ENCODE measurements around the gene JADE2. TPM values are rescaled to one million over a fixed set of nuclear protein-coding genes. Genes with fewer than 3 reads are reported as not detected.
"Not testable (repeated sequence)": the region's sequence is repeated elsewhere in the genome, so short reads cannot be mapped to it uniquely, and the experiment has no call there.

JADE2 gene
- total RNA-seq, 4 donors from 2014 or later = 46.0 to 113 (median 89.2) TPM

DNA sequence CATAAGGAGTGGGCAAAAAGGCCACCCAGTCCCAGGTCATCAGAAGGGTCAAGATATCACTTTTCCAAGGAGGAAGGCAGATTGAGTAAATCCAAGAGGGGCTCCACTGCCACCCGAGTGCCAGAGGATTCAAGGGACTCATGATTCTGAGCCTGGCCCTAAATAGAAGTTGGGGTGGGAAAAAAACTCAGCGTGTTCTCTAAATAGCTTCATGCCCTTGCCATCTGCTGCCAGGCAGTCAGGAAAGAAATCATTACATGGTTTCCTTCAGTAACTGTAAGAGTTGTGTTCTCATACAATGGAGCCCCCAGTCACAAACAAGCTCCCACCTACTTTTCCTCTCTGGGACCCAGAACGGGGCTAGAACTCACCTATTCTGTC is 70.0 kb downstream of the JADE2 start:
- H3K9me3 ChIP-seq = no peaks in the 10 kb centered on the region
- H3K27me3 ChIP-seq = no peaks in the 10 kb centered on the region
- H3K27ac ChIP-seq = no peak overlapping the region
- no peak for ATAC-seq
- H3K36me3 ChIP-seq = no peaks in the 10 kb centered on the region
- H3K4me3 ChIP-seq = no peak overlapping the region
- 75 to 76% methylated on average over 2 to 3 of the region's 3 CpGs for WGBS, 2 donors (ENCODE audit: low coverage in 1 of 2)
- TF ChIP-seq CTCF (IDR thresholded peaks at IDR 0.05) = no peak
- no peak for TF ChIP-seq POLR2A (IDR thresholded peaks at IDR 0.05)
- TF ChIP-seq POLR2AphosphoS5 (IDR thresholded peaks at IDR 0.05) = no peak
- TF ChIP-seq EP300 (IDR thresholded peaks at IDR 0.05) = no peak
- peaks cover 0 to 18% (median 5%) of the 10 kb centered on the region in 3 donors for H3K4me1 ChIP-seq

DNA sequence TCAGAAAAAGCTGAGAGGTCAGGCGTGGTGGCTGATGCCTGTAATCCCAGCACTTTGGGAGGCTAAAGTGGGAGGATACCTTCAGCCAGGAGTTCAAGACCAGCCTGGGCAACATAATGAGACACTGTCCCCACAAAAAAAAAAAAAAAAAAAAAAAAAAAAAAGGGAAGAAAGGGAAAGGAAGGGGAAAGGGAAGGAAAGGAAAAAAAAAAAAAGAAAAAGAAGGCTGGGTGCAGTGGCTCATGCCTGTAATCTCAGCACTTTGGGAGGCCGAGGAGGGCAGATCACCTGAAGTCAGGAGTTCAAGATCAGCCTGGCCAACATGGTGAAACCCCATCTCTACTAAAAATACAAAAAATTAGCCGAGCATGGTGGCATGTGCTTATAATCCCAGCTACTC is 74.3 kb downstream of the JADE2 start:
- H3K4me3 ChIP-seq, ATAC-seq: not testable (repeated sequence)
- WGBS, 2 donors (ENCODE audit: low coverage in 1 of 2) = 85 to 94% methylated on average over 2 to 3 of the region's 3 CpGs

DNA sequence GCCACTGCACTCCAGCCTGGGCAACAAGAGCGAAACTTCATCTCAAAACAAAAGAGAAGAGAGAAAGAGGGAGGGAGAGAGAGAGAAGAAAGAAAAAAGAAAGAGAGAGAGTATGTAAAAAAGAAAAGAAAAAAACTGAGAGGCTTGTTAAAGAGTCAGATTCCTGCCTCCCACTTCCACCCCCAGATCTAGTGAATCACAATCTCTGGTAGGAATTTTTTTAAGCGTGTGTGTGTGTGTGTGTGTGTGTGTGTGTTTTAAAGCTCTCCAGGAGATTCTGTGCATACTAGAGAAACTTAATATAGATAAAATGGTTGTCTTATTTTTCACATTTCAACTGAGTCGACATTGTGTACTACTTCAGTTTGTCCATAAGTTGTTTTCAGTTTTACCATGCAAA is 75.1 kb downstream of the JADE2 start:
- H3K27me3 ChIP-seq = no peaks in the 10 kb centered on the region
- peaks cover 0 to 36% of the 10 kb centered on the region in 2 donors for H3K36me3 ChIP-seq
- TF ChIP-seq CTCF (IDR thresholded peaks at IDR 0.05) = no peak
- no peak for TF ChIP-seq POLR2A (IDR thresholded peaks at IDR 0.05)
- no peak for TF ChIP-seq EP300 (IDR thresholded peaks at IDR 0.05)
- TF ChIP-seq POLR2AphosphoS5 (IDR thresholded peaks at IDR 0.05) = no peak
- WGBS, 2 donors (ENCODE audit: low coverage in 1 of 2) = 61 to 80% methylated on average over 3 of the region's 3 CpGs
- no peak for ATAC-seq
- H3K27ac ChIP-seq = no peak overlapping the region
- no peaks in the 10 kb centered on the region for H3K9me3 ChIP-seq
- no peak overlapping the region for H3K4me3 ChIP-seq
- no peaks in the 10 kb centered on the region for H3K4me1 ChIP-seq

More for the DNA sequence above, 74.3 kb downstream of the JADE2 start:
- peaks cover 0 to 28% of the 10 kb centered on the region in 2 donors for H3K36me3 ChIP-seq
- H3K27me3 ChIP-seq, H3K27ac ChIP-seq, H3K4me1 ChIP-seq, H3K9me3 ChIP-seq: not testable (repeated sequence)

GRCh38 chr5:134603059-134603458 is 77.6 kb downstream of the JADE2 start:
- no peaks in the 10 kb centered on the region for H3K27me3 ChIP-seq
- no peak for ATAC-seq
- H3K9me3 ChIP-seq = no peaks in the 10 kb centered on the region
- no peak overlapping the region for H3K27ac ChIP-seq
- WGBS, 2 donors (ENCODE audit: low coverage in 1 of 2) = 20 to 43% methylated on average over 1 of the region's 1 CpG
- H3K4me3 ChIP-seq = no peak overlapping the region
- H3K36me3 ChIP-seq = peaks cover 6 to 60% of the 10 kb centered on the region in 2 donors
- TF ChIP-seq POLR2A (IDR thresholded peaks at IDR 0.05) (no peak), CTCF (IDR thresholded peaks at IDR 0.05) (no peak), POLR2AphosphoS5 (IDR thresholded peaks at IDR 0.05) (no peak)
- H3K4me1 ChIP-seq = no peaks in the 10 kb centered on the region

- ATAC-seq = no peak
- 87 to 89% methylated on average over 1 of the region's 1 CpG for WGBS, 2 donors (ENCODE audit: low coverage in 1 of 2)
Observed at GRCh38 chr5:134604908-134605307, 79.4 kb downstream of the JADE2 start.

More at GRCh38 chr5:134604908-134605307, 79.4 kb downstream of the JADE2 start:
- H3K4me1 ChIP-seq = no peaks in the 10 kb centered on the region
- no peaks in the 10 kb centered on the region for H3K9me3 ChIP-seq
- H3K27ac ChIP-seq = no peak overlapping the region
- no peak overlapping the region for H3K4me3 ChIP-seq
- H3K36me3 ChIP-seq = peaks cover 9 to 79% of the 10 kb centered on the region in 2 donors
- TF ChIP-seq CTCF (IDR thresholded peaks at IDR 0.05) (no peak), POLR2AphosphoS5 (IDR thresholded peaks at IDR 0.05) (no peak), EP300 (IDR thresholded peaks at IDR 0.05) (no peak), POLR2A (IDR thresholded peaks at IDR 0.05) (no peak)
- H3K27me3 ChIP-seq = no peaks in the 10 kb centered on the region

Data from gastroesophageal sphincter (tissue), 4 donors.